MCF 10A (cell line): Measurements from ENCODE around the gene ADAMTS14. TPM values are rescaled to one million over a fixed set of nuclear protein-coding genes. Genes with fewer than 3 reads are reported as not detected.

Experiments
- BruUV-seq: library from RNA; stranded (reverse); fragments of 400-500 nt; replicated peaks from 2 replicates; lab custom pipeline; 2021; lab: Mats Ljungman, UMichigan
- CTCF ChIA-PET: fragments of 300-600 bp; sonication (Branson Sonifier 250); formaldehyde crosslinking; extraction: SDS; loops from one replicate; lab custom pipeline; 2021; ENCODE audit warnings: antibody characterized with exemption, inconsistent platforms; lab: Yijun Ruan, JAX
- POLR2A ChIA-PET: fragments of 300-600, 350-650 bp; sonication (Branson Sonifier 250); formaldehyde crosslinking; extraction: SDS; loops from one replicate; lab custom pipeline; 2020; ENCODE audit warnings: antibody characterized with exemption, inconsistent platforms; lab: Yijun Ruan, JAX
- DNase-seq: peaks from one replicate; pipeline ENCODE4 v3.0.0-alpha.2; 2018; ENCODE audit not compliant: unreplicated experiment
- H3K27ac Mint-ChIP-seq: one replicate; pipeline ENCODE4 v1.8.0; 2022; ENCODE audit warnings: mild to moderate bottlenecking, low read depth, mixed read lengths; ENCODE audit not compliant: unreplicated experiment
- H3K27me3 Mint-ChIP-seq: one replicate; pipeline ENCODE4 v1.8.0; 2022; ENCODE audit warnings: mixed read lengths; ENCODE audit not compliant: insufficient read depth, unreplicated experiment
- H3K36me3 Mint-ChIP-seq: one replicate; pipeline ENCODE4 v1.8.0; 2022; ENCODE audit warnings: mild to moderate bottlenecking, moderate library complexity, mixed read lengths; ENCODE audit not compliant: insufficient read depth, unreplicated experiment
- H3K4me1 Mint-ChIP-seq: one replicate; pipeline ENCODE4 v1.8.0; 2022; ENCODE audit warnings: mixed read lengths; ENCODE audit not compliant: insufficient read depth, unreplicated experiment
- H3K4me3 Mint-ChIP-seq: one replicate; pipeline ENCODE4 v1.8.0; 2022; ENCODE audit warnings: mild to moderate bottlenecking, moderate library complexity, mixed read lengths; ENCODE audit not compliant: unreplicated experiment
- H3K9me3 Mint-ChIP-seq: one replicate; pipeline ENCODE4 v1.8.0; 2022; ENCODE audit warnings: mixed read lengths; ENCODE audit not compliant: unreplicated experiment
- CTCF ChIP-seq: fragments of 200-600 bp; IDR thresholded peaks from one replicate; pipeline ENCODE4 v1.8.0; 2022; ENCODE audit warnings: antibody characterized with exemption, mild to moderate bottlenecking; ENCODE audit not compliant: unreplicated experiment
- intact Hi-C: fragments of 100-400 bp; cut with micrococcal nuclease; formaldehyde crosslinking; loops from 2 replicates; pipeline ENCODE4 v1.14.1; 2022
- total RNA-seq: library from RNA; stranded (reverse); gene quantifications from 2 replicates; pipeline ENCODE4 v1.2.3, GENCODE V29; 2022

ADAMTS14 gene
- total RNA-seq, 1 experiment from 2014 or later, result not detected

- Mint-ChIP-seq H3K4me3 (no peak overlapping the region), H3K9me3 (no peaks in the 10 kb centered on the region), H3K27ac (no peak overlapping the region), H3K27me3 (peaks cover 3% of the 10 kb centered on the region), H3K36me3 (no peaks in the 10 kb centered on the region), H3K4me1 (peaks cover 15% of the 10 kb centered on the region)
- DNase-seq, result no peak
- intact Hi-C loops, result loop anchor here (10.0 kb wide), 1 partner anchor 47 kb away; no protein-coding TSS in a partner anchor
- ChIA-PET CTCF (no interaction called here), POLR2A (no interaction called here)
- TF ChIP-seq CTCF, result no peak
- BruUV-seq, result no TSS peak
Observed at GRCh38 chr10:70678250-70678635, 5.9 kb downstream of the ADAMTS14 start.

GRCh38 chr10:70678757-70679489 lies 6.6 kb downstream of the ADAMTS14 start:
- Mint-ChIP-seq H3K27ac (no peak overlapping the region), H3K4me1 (peaks cover 9% of the 10 kb centered on the region), H3K36me3 (no peaks in the 10 kb centered on the region), H3K4me3 (no peak overlapping the region), H3K27me3 (no peaks in the 10 kb centered on the region), H3K9me3 (no peaks in the 10 kb centered on the region)
- intact Hi-C loops, result loop anchor here (10.0 kb wide), 1 partner anchor 46 kb away; no protein-coding TSS in a partner anchor
- no peak for TF ChIP-seq CTCF
- CTCF ChIA-PET, result interaction anchor here (0.8 kb wide), 1 partner anchor 81 kb away, joined by 4 read pairs; no protein-coding TSS in a partner anchor
- POLR2A ChIA-PET, result interaction anchor here (0.7 kb wide), 1 partner anchor 77 kb away, joined by 3 read pairs; no protein-coding TSS in a partner anchor
- no peak for DNase-seq
- no TSS peak for BruUV-seq

- Mint-ChIP-seq H3K27me3 (no peaks in the 10 kb centered on the region), H3K4me3 (no peak overlapping the region), H3K27ac (no peak overlapping the region), H3K9me3 (no peaks in the 10 kb centered on the region), H3K36me3 (no peaks in the 10 kb centered on the region), H3K4me1 (peaks cover 3% of the 10 kb centered on the region)
- no peak for DNase-seq
- BruUV-seq, result no TSS peak
- TF ChIP-seq CTCF, result no peak
- intact Hi-C loops, result loop anchor here (10.0 kb wide), 1 partner anchor 45 kb away; no protein-coding TSS in a partner anchor
- CTCF ChIA-PET, result no interaction called here
- POLR2A ChIA-PET, result interaction anchor here (0.7 kb wide), 1 partner anchor 78 kb away, joined by 3 read pairs; no protein-coding TSS in a partner anchor
Observed at GRCh38 chr10:70679498-70679897, 7.2 kb downstream of the ADAMTS14 start.

- Mint-ChIP-seq H3K4me3 (no peak overlapping the region), H3K27me3 (no peaks in the 10 kb centered on the region), H3K36me3 (no peaks in the 10 kb centered on the region), H3K9me3 (no peaks in the 10 kb centered on the region), H3K27ac (no peak overlapping the region), H3K4me1 (no peaks in the 10 kb centered on the region)
- ChIA-PET POLR2A (no interaction called here), CTCF (interaction anchor here (0.8 to 1.3 kb wide), 2 partner anchors 15 to 78 kb away, joined by 3 read pairs; no protein-coding TSS in a partner anchor)
- TF ChIP-seq CTCF, result no peak
- DNase-seq, result no peak
- intact Hi-C loops, result no loop called here
- no TSS peak for BruUV-seq
Observed at GRCh38 chr10:70680899-70681730, 8.8 kb downstream of the ADAMTS14 start.
